Measurements from ENCODE around the gene SYT1.
"Not testable (repeated sequence)": the region's sequence is repeated elsewhere in the genome, so short reads cannot be mapped to it uniquely, and the experiment has no call there.

Gene SYT1

GRCh38 chr12:79186506-79186905, 321.9 kb downstream of the SYT1 start:
- CTCF ChIA-PET, result no interaction called here
- no peak for DNase-seq

DNA sequence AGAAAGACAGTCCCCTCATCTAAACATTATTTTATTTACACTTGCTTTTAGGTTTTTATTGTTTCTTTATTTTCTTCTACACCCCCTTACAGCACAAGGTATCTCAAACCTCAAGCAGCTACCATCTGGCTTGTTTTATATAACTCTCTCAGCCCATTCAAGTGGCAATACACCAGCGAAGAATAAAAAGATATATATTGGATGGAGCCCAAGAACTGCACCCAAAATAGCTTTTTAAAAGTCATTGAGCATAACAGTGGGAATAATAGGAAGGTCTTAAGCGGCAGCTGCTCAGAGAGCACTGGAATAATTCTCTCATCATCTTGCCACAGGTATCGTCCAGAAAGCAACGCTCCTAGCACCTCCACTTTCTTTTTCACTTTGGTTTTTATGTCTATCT, 322.5 kb downstream of the SYT1 start:
- no peak overlapping the region for H3K4me3 Mint-ChIP-seq
- no peak for DNase-seq
- H3K27me3 Mint-ChIP-seq, result no peaks in the 10 kb centered on the region
- CTCF ChIA-PET, result no interaction called here
- H3K36me3 Mint-ChIP-seq, result no peaks in the 10 kb centered on the region
- no peaks in the 10 kb centered on the region for H3K4me1 Mint-ChIP-seq
- no peak overlapping the region for H3K27ac Mint-ChIP-seq
- no peaks in the 10 kb centered on the region for H3K9me3 Mint-ChIP-seq

More at GRCh38 chr12:79186506-79186905, 321.9 kb downstream of the SYT1 start:
- Mint-ChIP-seq H3K27ac (no peak overlapping the region), H3K36me3 (no peaks in the 10 kb centered on the region), H3K4me3 (no peak overlapping the region), H3K9me3 (no peaks in the 10 kb centered on the region), H3K27me3 (no peaks in the 10 kb centered on the region), H3K4me1 (no peaks in the 10 kb centered on the region)

DNA sequence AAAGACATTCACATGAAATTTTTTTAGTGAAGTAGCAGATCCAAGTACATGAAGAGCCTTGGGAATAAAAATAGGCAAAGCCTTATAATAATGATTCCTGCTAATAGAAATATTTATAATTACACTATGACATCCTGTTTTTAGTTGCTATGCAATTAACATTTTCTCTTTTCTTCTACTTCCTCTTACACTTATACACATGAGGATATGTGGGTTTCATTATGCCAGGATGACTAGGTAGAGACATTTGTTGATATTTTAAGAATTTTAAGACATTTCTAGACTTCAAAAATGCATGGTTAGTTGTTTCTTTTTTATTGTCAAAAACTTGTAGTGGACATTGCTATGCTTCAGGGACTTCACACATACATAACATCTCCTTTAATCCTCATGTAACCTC, 326.8 kb downstream of the SYT1 start:
- no peaks in the 10 kb centered on the region for H3K4me1 Mint-ChIP-seq
- no peak overlapping the region for H3K4me3 Mint-ChIP-seq
- no peaks in the 10 kb centered on the region for H3K36me3 Mint-ChIP-seq
- H3K27ac Mint-ChIP-seq, result no peak overlapping the region
- DNase-seq, result no peak
- H3K27me3 Mint-ChIP-seq, result no peaks in the 10 kb centered on the region
- no peaks in the 10 kb centered on the region for H3K9me3 Mint-ChIP-seq
- CTCF ChIA-PET, result no interaction called here

GRCh38 chr12:79194595-79194994, 330.0 kb downstream of the SYT1 start:
- Mint-ChIP-seq H3K36me3 (no peaks in the 10 kb centered on the region), H3K27me3 (no peaks in the 10 kb centered on the region), H3K9me3 (no peaks in the 10 kb centered on the region), H3K27ac (no peak overlapping the region), H3K4me3 (no peak overlapping the region), H3K4me1 (no peaks in the 10 kb centered on the region)
- DNase-seq, result no peak
- CTCF ChIA-PET, result interaction anchor here (1.1 kb wide), 1 partner anchor 13 kb away, joined by 3 read pairs; no protein-coding TSS in a partner anchor

DNA sequence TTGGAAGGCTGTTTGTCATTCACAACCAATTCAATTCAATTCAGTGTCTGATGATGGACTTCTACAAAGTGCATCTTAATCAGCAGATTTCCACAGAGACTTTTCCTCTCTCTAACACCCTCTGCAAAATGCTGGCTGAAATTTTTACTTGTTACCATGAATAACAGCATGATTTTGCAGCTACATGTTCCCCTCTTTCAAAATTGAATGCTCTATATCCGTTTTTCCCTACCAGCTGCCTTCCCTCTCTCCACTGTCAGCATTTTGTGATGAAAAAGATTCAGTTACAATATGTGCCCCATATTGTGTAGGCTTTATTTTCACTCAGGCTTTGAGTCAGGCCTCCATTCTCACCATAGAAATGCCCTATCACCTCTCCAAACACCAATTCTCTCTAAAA, 334.6 kb downstream of the SYT1 start:
- no peak overlapping the region for H3K4me3 Mint-ChIP-seq
- H3K4me1 Mint-ChIP-seq, result no peaks in the 10 kb centered on the region
- H3K9me3 Mint-ChIP-seq, result peaks cover 2% of the 10 kb centered on the region
- H3K36me3 Mint-ChIP-seq, result no peaks in the 10 kb centered on the region
- CTCF ChIA-PET, result no interaction called here
- DNase-seq, result no peak
- H3K27ac Mint-ChIP-seq, result no peak overlapping the region
- H3K27me3 Mint-ChIP-seq, result no peaks in the 10 kb centered on the region

DNA sequence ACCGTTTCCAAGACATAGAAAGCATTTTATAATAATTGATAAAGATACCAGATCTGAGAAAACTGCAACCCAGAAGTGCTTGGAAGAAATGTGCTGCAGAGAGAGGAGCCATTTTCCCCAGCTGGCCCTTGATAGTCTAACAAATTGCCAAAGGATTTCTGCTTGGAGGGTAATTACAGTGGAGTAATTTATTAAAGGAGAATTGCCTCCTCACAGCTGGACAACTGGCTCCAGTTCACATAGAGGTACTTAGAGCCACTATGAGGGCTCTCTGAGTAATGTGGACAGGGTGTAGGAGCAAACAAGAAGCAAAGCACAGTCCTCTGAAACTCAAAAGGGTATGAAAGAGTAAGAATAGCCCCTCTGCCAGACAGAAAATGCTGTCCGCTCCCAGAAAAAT, 335.6 kb downstream of the SYT1 start:
- CTCF ChIA-PET, result no interaction called here
- H3K27ac Mint-ChIP-seq, result no peak overlapping the region
- H3K4me1 Mint-ChIP-seq, result no peaks in the 10 kb centered on the region
- no peak overlapping the region for H3K4me3 Mint-ChIP-seq
- no peaks in the 10 kb centered on the region for H3K27me3 Mint-ChIP-seq
- no peaks in the 10 kb centered on the region for H3K36me3 Mint-ChIP-seq
- DNase-seq, result no peak
- peaks cover 2% of the 10 kb centered on the region for H3K9me3 Mint-ChIP-seq

DNA sequence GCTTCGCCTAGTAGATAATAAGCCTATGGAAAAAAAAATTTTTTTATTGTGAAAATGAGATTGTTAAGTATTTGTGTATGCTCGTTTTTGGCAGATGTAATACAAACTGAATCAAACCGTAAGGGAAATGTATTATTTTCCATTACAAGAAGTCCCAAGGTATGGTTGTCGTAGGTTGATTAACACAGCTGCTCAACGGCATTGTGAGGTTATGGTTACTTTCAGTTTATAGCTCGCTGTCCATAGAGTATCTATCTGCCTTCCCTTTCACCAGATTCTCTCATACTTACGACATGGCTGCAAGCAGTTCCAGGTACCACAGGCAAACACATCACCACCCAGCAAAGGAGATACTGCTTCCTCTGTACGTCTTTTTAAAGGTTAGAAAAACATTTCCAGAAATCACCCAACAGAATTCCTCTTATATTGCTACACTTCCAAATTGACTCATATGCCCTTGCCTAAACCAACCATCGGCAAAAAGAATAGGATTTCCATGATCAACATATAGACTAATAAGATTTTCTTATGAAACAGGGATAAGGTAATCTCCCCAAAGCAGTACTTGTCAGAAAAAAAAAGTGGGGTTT, 338.6 kb downstream of the SYT1 start:
- H3K27ac Mint-ChIP-seq, result no peak overlapping the region

DNA sequence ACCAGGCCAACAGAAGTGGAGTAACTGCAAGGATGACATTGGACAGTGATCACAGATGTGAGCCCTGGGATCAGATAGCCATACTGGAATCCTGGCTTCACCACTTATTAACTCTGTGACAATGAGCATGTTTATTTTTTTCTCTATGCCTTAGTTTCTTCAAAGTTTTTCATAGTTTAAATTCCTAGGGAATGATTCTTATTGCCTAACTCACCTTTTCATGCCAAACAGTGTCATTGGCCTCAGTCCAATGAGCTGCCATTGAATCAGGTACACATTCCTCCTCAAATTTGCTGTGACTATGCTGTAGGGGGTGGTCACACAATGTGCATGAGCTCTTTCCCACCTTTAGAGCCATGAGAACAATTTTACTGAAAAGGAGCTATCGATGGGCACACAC, 342.3 kb downstream of the SYT1 start:
- Mint-ChIP-seq H3K27me3 (no peaks in the 10 kb centered on the region), H3K4me3 (no peak overlapping the region), H3K9me3 (peaks cover 6% of the 10 kb centered on the region), H3K27ac (no peak overlapping the region), H3K36me3 (no peaks in the 10 kb centered on the region), H3K4me1 (no peaks in the 10 kb centered on the region)
- DNase-seq, result no peak
- CTCF ChIA-PET, result interaction anchor here (0.7 kb wide), 1 partner anchor 12 kb away, joined by 3 read pairs; no protein-coding TSS in a partner anchor

More for the DNA sequence above, 338.6 kb downstream of the SYT1 start:
- no peak for DNase-seq
- Mint-ChIP-seq H3K36me3 (no peaks in the 10 kb centered on the region), H3K9me3 (peaks cover 6% of the 10 kb centered on the region), H3K4me3 (no peak overlapping the region), H3K4me1 (no peaks in the 10 kb centered on the region), H3K27me3 (no peaks in the 10 kb centered on the region)
- CTCF ChIA-PET, result no interaction called here

- H3K27me3 Mint-ChIP-seq, H3K9me3 Mint-ChIP-seq, H3K4me3 Mint-ChIP-seq, H3K4me1 Mint-ChIP-seq, H3K27ac Mint-ChIP-seq, CTCF ChIA-PET, H3K36me3 Mint-ChIP-seq, DNase-seq: not testable (repeated sequence)
These were observed 345.8 kb downstream of the SYT1 start for GRCh38 chr12:79210403-79210802.

- no peak overlapping the region for H3K4me3 Mint-ChIP-seq
- DNase-seq, result no peak
- CTCF ChIA-PET, result no interaction called here
- no peaks in the 10 kb centered on the region for H3K27me3 Mint-ChIP-seq
- no peak overlapping the region for H3K27ac Mint-ChIP-seq
- no peaks in the 10 kb centered on the region for H3K36me3 Mint-ChIP-seq
- H3K9me3 Mint-ChIP-seq, result peaks cover 9% of the 10 kb centered on the region
- no peaks in the 10 kb centered on the region for H3K4me1 Mint-ChIP-seq
These were observed 352.7 kb downstream of the SYT1 start for GRCh38 chr12:79217306-79217705.

DNA sequence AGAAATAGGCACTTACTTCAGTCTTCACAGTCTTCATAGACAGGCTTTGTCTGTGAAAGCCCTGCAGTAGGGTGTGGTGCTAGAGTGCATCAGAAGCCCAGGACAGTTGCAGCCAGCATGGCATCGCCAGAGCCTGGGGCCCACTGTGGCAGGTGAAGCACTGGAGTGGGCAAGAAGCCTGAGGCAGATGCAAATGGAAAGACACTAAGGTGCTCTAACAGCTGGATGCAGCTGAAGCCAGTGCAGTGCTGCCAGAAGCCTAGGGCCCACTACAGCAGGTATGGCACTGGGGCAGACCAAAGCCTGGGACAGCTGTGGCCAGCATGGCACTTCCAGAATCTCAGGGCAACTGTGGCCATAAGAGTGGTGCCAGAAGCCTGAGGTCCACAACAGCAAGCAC, 358.6 kb downstream of the SYT1 start:
- no peaks in the 10 kb centered on the region for H3K4me1 Mint-ChIP-seq
- H3K36me3 Mint-ChIP-seq, result no peaks in the 10 kb centered on the region
- no peaks in the 10 kb centered on the region for H3K27me3 Mint-ChIP-seq
- no peak overlapping the region for H3K4me3 Mint-ChIP-seq
- CTCF ChIA-PET, result no interaction called here
- no peak for DNase-seq
- H3K9me3 Mint-ChIP-seq, result peaks cover 13% of the 10 kb centered on the region
- no peak overlapping the region for H3K27ac Mint-ChIP-seq

DNA sequence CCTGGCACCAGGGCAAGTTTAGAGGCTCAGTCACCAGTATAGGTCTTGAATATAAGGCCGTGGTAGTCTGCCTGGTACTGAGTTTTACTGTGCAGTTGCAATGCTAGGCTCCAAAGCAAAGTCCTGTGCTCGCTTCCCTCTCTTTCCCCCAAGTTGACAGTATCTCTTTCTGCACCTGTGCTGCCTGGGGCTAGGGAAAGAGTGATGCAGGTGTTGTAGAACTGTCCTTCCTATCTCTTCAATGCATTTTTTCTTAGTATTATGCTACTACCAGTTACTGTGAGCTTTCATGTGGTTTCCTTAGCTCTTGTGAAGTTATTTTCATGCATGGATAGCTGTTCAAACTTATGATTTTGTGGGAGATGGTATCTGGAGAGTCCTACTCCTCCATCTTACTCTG, 359.2 kb downstream of the SYT1 start:
- Mint-ChIP-seq H3K9me3 (peaks cover 11% of the 10 kb centered on the region), H3K4me1 (no peaks in the 10 kb centered on the region), H3K27me3 (no peaks in the 10 kb centered on the region), H3K36me3 (no peaks in the 10 kb centered on the region), H3K4me3 (no peak overlapping the region), H3K27ac (no peak overlapping the region)
- CTCF ChIA-PET, result no interaction called here
- DNase-seq, result no peak

DNA sequence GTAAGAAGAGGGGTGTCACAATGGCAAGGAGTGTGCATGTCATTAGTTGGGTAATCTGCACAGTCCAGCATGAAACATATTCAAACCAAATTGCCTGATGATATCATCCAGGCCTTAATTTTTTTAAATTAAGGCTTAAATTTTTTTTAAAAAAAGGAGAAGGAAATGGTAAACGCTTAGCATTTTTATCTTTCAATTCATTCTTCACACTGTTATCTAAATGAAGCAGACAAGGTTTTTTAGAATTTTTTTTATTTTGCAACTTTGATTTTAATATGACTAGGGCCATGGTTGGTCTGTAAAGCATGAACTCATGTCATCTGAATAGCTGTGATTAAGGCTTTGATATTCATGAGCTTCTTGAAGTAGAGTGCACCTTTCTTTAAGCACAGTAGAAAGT, 362.5 kb downstream of the SYT1 start:
- peaks cover 12% of the 10 kb centered on the region for H3K9me3 Mint-ChIP-seq
- no peaks in the 10 kb centered on the region for H3K4me1 Mint-ChIP-seq
- no peaks in the 10 kb centered on the region for H3K36me3 Mint-ChIP-seq
- H3K27ac Mint-ChIP-seq, result no peak overlapping the region
- no peak for DNase-seq
- no peak overlapping the region for H3K4me3 Mint-ChIP-seq
- no peaks in the 10 kb centered on the region for H3K27me3 Mint-ChIP-seq
- CTCF ChIA-PET, result no interaction called here

DNA sequence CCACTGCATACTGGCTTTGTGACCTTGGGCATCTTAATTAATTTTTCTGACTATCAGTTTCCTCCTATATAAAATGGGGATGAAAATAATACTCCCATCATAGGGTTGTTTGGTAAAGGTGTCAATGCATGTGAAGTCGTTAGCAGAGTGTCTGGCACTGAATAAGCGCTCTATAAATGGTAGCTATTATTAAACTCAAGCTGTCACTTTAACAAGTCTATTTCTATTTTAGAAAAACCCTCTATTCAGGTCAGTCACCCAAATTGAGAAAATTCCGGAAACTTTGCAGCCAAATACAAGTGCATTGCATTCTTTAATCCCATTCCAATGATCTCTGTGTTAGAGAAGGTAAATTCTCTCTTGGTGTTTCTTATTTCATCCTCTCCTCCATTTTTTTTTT, 363.1 kb downstream of the SYT1 start:
- CTCF ChIA-PET, result no interaction called here
- DNase-seq, result no peak
- H3K9me3 Mint-ChIP-seq, result peaks cover 10% of the 10 kb centered on the region
- no peaks in the 10 kb centered on the region for H3K4me1 Mint-ChIP-seq
- H3K27me3 Mint-ChIP-seq, result no peaks in the 10 kb centered on the region
- H3K4me3 Mint-ChIP-seq, result no peak overlapping the region
- no peak overlapping the region for H3K27ac Mint-ChIP-seq
- no peaks in the 10 kb centered on the region for H3K36me3 Mint-ChIP-seq

DNA sequence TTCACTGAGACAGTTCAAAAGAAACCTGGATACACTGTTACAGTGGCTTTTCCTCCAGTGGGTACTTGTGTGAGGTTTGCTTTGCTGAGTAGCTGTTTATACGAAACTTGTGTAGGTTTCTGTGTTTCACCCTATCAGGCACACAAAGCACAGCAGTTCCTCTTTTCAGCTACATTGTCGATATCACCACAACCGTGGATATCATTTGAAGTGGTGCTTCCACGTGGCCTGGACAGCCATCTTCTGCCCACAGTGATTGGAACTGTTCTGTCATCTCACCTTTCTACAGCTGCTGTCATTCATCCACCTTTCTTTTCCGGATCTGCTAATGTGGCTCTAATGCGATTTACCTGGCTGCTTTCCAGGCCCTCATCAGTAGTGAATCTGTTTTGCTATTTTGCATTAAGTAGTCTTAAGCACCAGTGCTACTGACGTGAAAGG, 368.8 kb downstream of the SYT1 start:
- Mint-ChIP-seq H3K27me3 (no peaks in the 10 kb centered on the region), H3K4me1 (no peaks in the 10 kb centered on the region), H3K36me3 (no peaks in the 10 kb centered on the region), H3K27ac (no peak overlapping the region), H3K4me3 (no peak overlapping the region), H3K9me3 (peaks cover 2% of the 10 kb centered on the region)
- no peak for DNase-seq
- CTCF ChIA-PET, result no interaction called here

DNA sequence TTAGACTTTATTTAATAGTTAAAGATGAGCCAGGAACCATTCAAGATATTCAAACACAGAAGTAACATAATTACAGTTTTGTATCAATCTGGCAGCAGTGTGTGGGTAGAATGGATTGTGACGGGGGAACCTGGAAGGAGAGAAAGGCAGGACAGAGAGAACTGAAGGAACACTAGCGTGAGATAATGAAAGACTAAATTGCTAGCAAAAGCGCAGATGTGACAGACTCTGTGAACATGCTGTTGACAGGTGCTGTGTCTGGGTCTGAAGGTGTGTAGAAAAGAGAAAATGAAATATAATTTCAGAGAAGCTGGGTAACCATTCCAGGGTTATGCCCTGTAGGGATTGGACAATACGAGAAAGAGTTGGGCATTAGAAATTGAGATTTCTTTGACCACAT, 372.3 kb downstream of the SYT1 start:
- no peaks in the 10 kb centered on the region for H3K4me1 Mint-ChIP-seq
- H3K27me3 Mint-ChIP-seq, result no peaks in the 10 kb centered on the region
- no peaks in the 10 kb centered on the region for H3K36me3 Mint-ChIP-seq
- H3K9me3 Mint-ChIP-seq, result peaks cover 2% of the 10 kb centered on the region
- CTCF ChIA-PET, result no interaction called here
- H3K4me3 Mint-ChIP-seq, result no peak overlapping the region
- DNase-seq, result no peak
- no peak overlapping the region for H3K27ac Mint-ChIP-seq
